NCI-H345 treated with DMSO at 0.1 percent for 48 hours (cell line): Measurements from ENCODE around the gene RALGDS.

Experiments used
- DNase-seq: peaks from one replicate; lab custom pipeline; 2025; ENCODE audit not compliant: unreplicated experiment; lab: John Stamatoyannopoulos, UW

RALGDS gene

GRCh38 chr9:133120501-133121197 lies 391 bp downstream of the RALGDS start:
- no peak for DNase-seq

GRCh38 chr9:133119846-133120500 lies 1.1 kb downstream of the RALGDS start:
- peak; percentile 9 for DNase-seq

GRCh38 chr9:133119103-133119845 lies 1.8 kb downstream of the RALGDS start:
- no peak for DNase-seq

GRCh38 chr9:133118568-133118967 lies 2.5 kb downstream of the RALGDS start:
- no peak for DNase-seq

GRCh38 chr9:133118179-133118520 lies 2.9 kb downstream of the RALGDS start:
- DNase-seq = no peak

GRCh38 chr9:133117271-133118178 lies 3.5 kb downstream of the RALGDS start:
- DNase-seq = no peak

GRCh38 chr9:133116346-133117231 lies 4.5 kb downstream of the RALGDS start:
- DNase-seq = no peak

- DNase-seq = no peak
Measured at GRCh38 chr9:133115604-133116345, 5.3 kb downstream of the RALGDS start.

GRCh38 chr9:133114886-133115603 lies 6.0 kb downstream of the RALGDS start:
- no peak for DNase-seq

- DNase-seq = peak; percentile 13
Measured at GRCh38 chr9:133113949-133114885, 6.8 kb downstream of the RALGDS start.

GRCh38 chr9:133113163-133113948 lies 7.7 kb downstream of the RALGDS start:
- no peak for DNase-seq

GRCh38 chr9:133112663-133113026 lies 8.4 kb downstream of the RALGDS start:
- DNase-seq = no peak

- DNase-seq = no peak
Measured at GRCh38 chr9:133111808-133112662, 9.0 kb downstream of the RALGDS start.

- DNase-seq = no peak
Measured at GRCh38 chr9:133109931-133110650, 10.9 kb downstream of the RALGDS start.
